Measurements from ENCODE around the gene LRRC32.
"Not testable (repeated sequence)": the region's sequence is repeated elsewhere in the genome, so short reads cannot be mapped to it uniquely, and the experiment has no call there.

The LRRC32 gene

GRCh38 chr11:76626266-76626665 is 44.3 kb downstream of the LRRC32 start:
- no peak for DNase-seq

GRCh38 chr11:76625472-76626186 is 44.9 kb downstream of the LRRC32 start:
- DNase-seq, result no peak

- no peak for DNase-seq
Observed at GRCh38 chr11:76624500-76625379, 45.8 kb downstream of the LRRC32 start.

GRCh38 chr11:76623884-76624419 is 46.6 kb downstream of the LRRC32 start:
- no peak for DNase-seq

GRCh38 chr11:76623171-76623883 is 47.2 kb downstream of the LRRC32 start:
- DNase-seq, result no peak

- DNase-seq, result no peak
Observed at GRCh38 chr11:76622493-76623094, 48.0 kb downstream of the LRRC32 start.

GRCh38 chr11:76621868-76622267 is 48.7 kb downstream of the LRRC32 start:
- no peak for DNase-seq

GRCh38 chr11:76621466-76621865 is 49.1 kb downstream of the LRRC32 start:
- no peak for DNase-seq

GRCh38 chr11:76620489-76620888 is 50.1 kb downstream of the LRRC32 start:
- DNase-seq, result no peak

GRCh38 chr11:76619801-76620200 is 50.7 kb downstream of the LRRC32 start:
- not testable (repeated sequence) for DNase-seq

GRCh38 chr11:76617553-76618265 is 52.8 kb downstream of the LRRC32 start:
- no peak for DNase-seq

GRCh38 chr11:76616676-76617552 is 53.6 kb downstream of the LRRC32 start:
- DNase-seq, result no peak

GRCh38 chr11:76615950-76616349 is 54.6 kb downstream of the LRRC32 start:
- no peak for DNase-seq

- no peak for DNase-seq
Observed at GRCh38 chr11:76614471-76615179, 55.9 kb downstream of the LRRC32 start.

GRCh38 chr11:76613901-76614300 is 56.6 kb downstream of the LRRC32 start:
- DNase-seq, result no peak

- no peak for DNase-seq
Observed at GRCh38 chr11:76612226-76612625, 58.3 kb downstream of the LRRC32 start.

- DNase-seq, result no peak
Observed at GRCh38 chr11:76610871-76611475, 59.6 kb downstream of the LRRC32 start.

- no peak for DNase-seq
Observed at GRCh38 chr11:76610371-76610770, 60.2 kb downstream of the LRRC32 start.

GRCh38 chr11:76609736-76610370 is 60.7 kb downstream of the LRRC32 start:
- no peak for DNase-seq
